ENCODE data around the gene RPP40. TPM values are rescaled to one million over a fixed set of nuclear protein-coding genes. Genes with fewer than 3 reads are reported as not detected.

The RPP40 gene
- polyA plus RNA-seq, 1 donor from 2014 or later = 16.2 TPM

- Histone ChIP-seq H3K9ac (ENCODE audit: low read length) (no peak overlapping the region), H4K20me1 (ENCODE audit: insufficient read depth) (no peaks in the 10 kb centered on the region), H3K36me3 (ENCODE audit: insufficient read depth, low read length) (no peaks in the 10 kb centered on the region), H3F3A (ENCODE audit: insufficient read depth, low read length, poor library complexity, severe bottlenecking) (no peaks in the 10 kb centered on the region), H3K4me3 (ENCODE audit: low read length) (no peak overlapping the region), H3K9me3 (ENCODE audit: low read length) (no peaks in the 10 kb centered on the region), H3K9me2 (ENCODE audit: insufficient read depth, low read length) (no peaks in the 10 kb centered on the region), H3K27me3 (ENCODE audit: insufficient read depth, low read depth, low read length) (no peaks in the 10 kb centered on the region), H3K27ac (ENCODE audit: low read length) (no peak overlapping the region), H2AFZ (ENCODE audit: low read depth, low read length) (no peak overlapping the region), H3K4me2 (ENCODE audit: low read length) (no peak overlapping the region), H3K79me2 (replicated peaks; ENCODE audit: insufficient read depth, low read length) (no peaks in the 10 kb centered on the region)
- no peak for TF ChIP-seq CTCF (IDR thresholded peaks at IDR 0.05; ENCODE audit: poor library complexity, severe bottlenecking)
- no peak for TF ChIP-seq EZH2 (IDR thresholded peaks at IDR 0.05; ENCODE audit: borderline replicate concordance, insufficient read depth, low read length, poor library complexity, severe bottlenecking)
- no peak for TF ChIP-seq SMC3 (conservative IDR thresholded peaks at IDR 0.05; ENCODE audit: poor library complexity)
- TF ChIP-seq MXI1 (conservative IDR thresholded peaks at IDR 0.05; ENCODE audit: poor library complexity, severe bottlenecking) = no peak
- TF ChIP-seq RAD21 (conservative IDR thresholded peaks at IDR 0.05) = no peak
- TF ChIP-seq REST (IDR thresholded peaks at IDR 0.05; ENCODE audit: borderline replicate concordance) = no peak
- no peak for TF ChIP-seq POLR2AphosphoS5 (IDR thresholded peaks at IDR 0.05)
- TF ChIP-seq EP300 (conservative IDR thresholded peaks at IDR 0.05; ENCODE audit: poor library complexity, severe bottlenecking) = no peak
- no peak for TF ChIP-seq TAF1 (IDR thresholded peaks at IDR 0.05; ENCODE audit: low read depth)
These were observed 47.2 kb downstream of the RPP40 start for GRCh38 chr6:4956625-4957024.

- H2AFZ ChIP-seq (ENCODE audit: low read depth, low read length) = no peak overlapping the region
- no peaks in the 10 kb centered on the region for H3K27me3 ChIP-seq (ENCODE audit: insufficient read depth, low read depth, low read length)
- H3K9me2 ChIP-seq (ENCODE audit: insufficient read depth, low read length) = no peaks in the 10 kb centered on the region
- no peaks in the 10 kb centered on the region for H3K79me2 ChIP-seq (replicated peaks; ENCODE audit: insufficient read depth, low read length)
- H3K9me3 ChIP-seq (ENCODE audit: low read length) = no peaks in the 10 kb centered on the region
- H3K4me3 ChIP-seq (ENCODE audit: low read length) = no peak overlapping the region
- TF ChIP-seq SMC3 (conservative IDR thresholded peaks at IDR 0.05; ENCODE audit: poor library complexity) (no peak), MXI1 (conservative IDR thresholded peaks at IDR 0.05; ENCODE audit: poor library complexity, severe bottlenecking) (no peak), REST (IDR thresholded peaks at IDR 0.05; ENCODE audit: borderline replicate concordance) (no peak), CTCF (IDR thresholded peaks at IDR 0.05; ENCODE audit: poor library complexity, severe bottlenecking) (no peak), POLR2AphosphoS5 (IDR thresholded peaks at IDR 0.05) (no peak), EZH2 (IDR thresholded peaks at IDR 0.05; ENCODE audit: borderline replicate concordance, insufficient read depth, low read length, poor library complexity, severe bottlenecking) (no peak), TAF1 (IDR thresholded peaks at IDR 0.05; ENCODE audit: low read depth) (no peak), EP300 (conservative IDR thresholded peaks at IDR 0.05; ENCODE audit: poor library complexity, severe bottlenecking) (no peak), RAD21 (conservative IDR thresholded peaks at IDR 0.05) (no peak)
- no peak overlapping the region for H3K9ac ChIP-seq (ENCODE audit: low read length)
- no peak overlapping the region for H3K4me2 ChIP-seq (ENCODE audit: low read length)
- H3K27ac ChIP-seq (ENCODE audit: low read length) = no peak overlapping the region
- no peaks in the 10 kb centered on the region for H3K36me3 ChIP-seq (ENCODE audit: insufficient read depth, low read length)
- no peaks in the 10 kb centered on the region for H3F3A ChIP-seq (ENCODE audit: insufficient read depth, low read length, poor library complexity, severe bottlenecking)
- no peaks in the 10 kb centered on the region for H4K20me1 ChIP-seq (ENCODE audit: insufficient read depth)
These were observed 50.4 kb downstream of the RPP40 start for GRCh38 chr6:4953440-4953839.
